TTC549 (cell line): Measurements from ENCODE around the gene DNAH7.
"Not testable (repeated sequence)": the region's sequence is repeated elsewhere in the genome, so short reads cannot be mapped to it uniquely, and the experiment has no call there.

Experiments
- FAIRE-seq: peaks from 2 replicates; lab custom pipeline; 2012; peaks lifted over from hg19 to GRCh38; lab: Jason Lieb, UNC

DNAH7 gene

DNA sequence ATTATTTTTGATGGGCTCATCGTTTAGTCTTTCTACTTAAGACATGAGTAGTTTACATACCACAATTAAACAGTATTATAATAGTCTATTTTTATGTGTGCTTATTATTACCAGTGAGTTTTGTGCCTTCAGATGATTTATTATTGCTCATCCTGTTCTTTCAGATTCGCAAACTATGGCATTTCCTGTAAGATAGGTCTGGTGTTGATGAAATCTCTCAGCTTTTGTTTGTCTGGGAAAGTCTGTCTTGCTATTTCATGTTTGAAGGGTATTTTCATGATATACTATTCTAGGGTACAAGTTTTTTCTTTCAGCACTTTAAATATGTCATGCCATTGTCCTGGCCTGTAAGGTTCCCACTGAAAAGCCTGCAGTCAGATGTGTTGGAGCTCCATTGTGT lies 101.3 kb downstream of the DNAH7 start:
- no peak for FAIRE-seq

DNA sequence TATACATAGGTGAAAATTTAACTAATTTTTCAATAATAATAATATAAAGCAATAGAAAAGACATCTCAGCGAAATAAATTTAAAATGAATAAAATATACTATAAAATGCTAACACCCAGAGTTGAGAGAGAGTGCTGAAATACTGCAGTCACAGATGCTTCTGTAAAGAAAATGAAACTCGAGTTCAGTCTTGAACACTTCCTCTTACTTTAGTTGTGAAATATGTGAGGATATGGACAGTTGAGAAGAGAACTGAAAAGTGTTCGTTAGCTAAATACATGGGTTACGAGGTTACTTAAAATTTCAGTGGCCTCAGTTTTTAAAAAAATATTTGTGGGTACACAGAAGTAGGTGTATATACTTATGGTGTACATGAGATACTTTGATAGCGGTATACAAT lies 106.8 kb downstream of the DNAH7 start:
- no peak for FAIRE-seq

DNA sequence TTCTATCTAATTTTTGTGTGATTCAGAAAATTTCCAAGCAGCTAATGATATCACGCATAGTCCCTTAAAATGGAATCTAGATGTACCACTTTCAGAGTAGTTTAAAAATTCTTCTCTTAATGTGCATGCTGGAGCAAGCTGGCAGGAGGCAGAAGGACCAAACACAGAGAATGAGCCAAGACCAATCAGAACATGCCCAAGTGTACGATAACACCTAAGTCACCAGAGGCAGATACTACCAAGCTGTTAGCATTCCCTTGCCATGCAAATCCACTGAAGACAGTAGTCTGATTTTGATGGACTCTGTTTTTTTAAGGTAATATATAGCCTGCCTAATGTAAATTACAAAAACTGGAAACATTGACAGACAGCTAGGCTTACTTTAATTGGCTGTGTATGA lies 109.3 kb downstream of the DNAH7 start:
- no peak for FAIRE-seq

DNA sequence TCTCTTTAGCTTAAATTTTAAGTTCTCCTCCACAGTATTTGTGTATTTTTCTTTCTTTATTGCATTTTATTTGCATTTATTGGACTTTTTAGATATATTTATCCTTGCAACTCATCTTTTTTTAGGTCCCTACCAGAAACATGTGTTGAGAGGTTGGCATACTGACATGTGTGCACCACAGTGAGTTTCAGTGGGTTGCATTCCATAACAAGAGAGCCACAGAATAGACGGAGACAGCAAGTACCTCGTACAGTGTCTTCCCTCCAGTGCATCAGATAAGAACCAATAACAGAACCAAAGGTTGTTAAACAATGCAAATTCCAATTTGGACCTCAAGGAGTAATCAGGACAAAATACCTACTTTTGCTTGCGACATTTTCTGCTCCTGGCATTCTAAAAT lies 111.9 kb downstream of the DNAH7 start:
- no peak for FAIRE-seq

DNA sequence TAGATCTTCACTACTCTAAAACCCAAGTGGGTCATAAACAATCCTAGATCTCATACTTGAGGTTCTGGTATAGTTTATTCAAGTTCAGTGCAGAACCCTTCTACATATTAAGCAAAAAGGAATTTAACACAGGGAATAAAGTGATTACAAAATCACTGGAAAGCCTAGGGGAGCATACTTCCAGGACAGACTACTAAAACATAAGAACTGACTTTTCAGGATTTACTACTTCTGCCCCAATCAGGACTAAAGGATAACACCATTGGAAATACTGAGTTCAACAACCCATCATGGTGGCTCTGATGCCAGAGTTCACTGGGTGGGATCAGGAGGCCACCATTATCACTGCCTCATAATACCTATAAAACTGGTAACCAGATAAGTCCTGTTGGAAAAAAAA lies 123.6 kb downstream of the DNAH7 start:
- no peak for FAIRE-seq

DNA sequence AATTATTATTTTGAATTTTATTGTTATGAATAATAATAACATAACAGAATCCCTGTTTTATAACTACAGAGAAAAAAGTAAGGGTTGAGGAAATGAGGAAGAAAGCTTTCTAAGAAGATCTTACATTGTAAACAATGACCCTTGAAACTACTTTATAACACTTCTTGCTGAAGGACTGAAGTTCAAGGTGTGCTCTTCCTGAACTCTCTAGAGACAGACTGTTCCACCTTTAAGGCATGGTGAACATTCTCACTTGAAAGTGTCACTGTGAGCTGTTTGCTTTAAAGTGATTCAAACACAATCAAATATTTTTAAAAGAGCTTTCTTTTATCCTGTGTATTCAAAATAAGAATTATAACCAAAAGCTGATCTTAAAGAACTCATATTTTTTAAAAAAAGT lies 131.5 kb downstream of the DNAH7 start:
- no peak for FAIRE-seq

DNA sequence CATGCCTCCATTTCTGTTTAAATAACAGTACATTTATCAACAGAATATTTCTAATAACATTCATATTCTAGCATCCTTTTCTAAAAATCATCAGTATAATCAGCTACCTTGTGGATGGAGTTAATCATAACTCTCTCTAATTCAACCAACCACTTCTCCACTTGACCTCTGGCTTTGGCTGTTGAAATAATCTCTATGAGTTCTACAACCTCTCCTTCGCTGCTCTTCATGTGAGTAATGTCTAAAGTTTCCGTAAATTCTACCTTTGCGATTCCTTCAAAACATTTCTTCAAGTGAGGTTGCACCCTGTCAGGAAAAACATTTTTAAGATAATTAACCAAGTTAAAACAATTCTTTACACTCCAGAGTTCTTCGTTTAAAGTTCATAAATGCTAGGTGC lies 134.2 kb downstream of the DNAH7 start:
- no peak for FAIRE-seq

DNA sequence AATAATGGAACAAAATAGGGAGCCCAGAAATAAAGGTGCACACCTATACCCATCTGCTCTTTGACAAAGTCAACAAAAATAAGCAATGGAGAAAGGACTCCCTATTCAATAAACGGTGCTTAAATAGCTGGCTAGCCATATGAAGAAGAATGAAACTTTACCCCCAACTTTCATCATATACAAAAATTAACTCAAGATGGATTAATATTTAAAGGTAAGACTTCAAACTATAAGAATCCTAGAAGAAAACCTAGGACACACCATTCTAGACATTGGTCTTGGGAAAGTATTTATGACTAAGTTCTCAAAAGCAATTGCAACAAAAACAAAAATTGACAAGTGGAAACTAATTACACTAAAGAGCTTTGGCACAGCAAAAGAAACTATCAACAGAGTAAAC lies 139.1 kb downstream of the DNAH7 start:
- no peak for FAIRE-seq

DNA sequence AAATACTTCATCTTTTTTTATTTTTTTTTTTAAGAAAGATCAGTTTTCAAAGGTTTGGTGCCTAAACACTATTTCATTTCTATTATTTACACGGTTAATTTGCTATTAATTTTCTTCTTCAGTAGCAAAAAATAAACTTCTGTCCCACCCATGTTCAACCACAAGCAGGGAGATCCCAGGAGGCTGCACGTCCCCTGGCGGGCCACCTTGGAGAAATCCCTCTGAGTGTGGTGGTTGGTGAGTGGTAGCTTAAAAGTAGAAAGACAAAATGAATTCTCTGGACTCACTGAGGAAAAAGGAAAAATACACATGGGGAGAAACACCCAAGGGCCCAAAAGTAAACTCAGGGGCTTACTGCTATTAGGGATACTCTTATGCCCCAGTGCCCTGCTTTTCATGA lies 143.5 kb downstream of the DNAH7 start:
- FAIRE-seq = no peak

DNA sequence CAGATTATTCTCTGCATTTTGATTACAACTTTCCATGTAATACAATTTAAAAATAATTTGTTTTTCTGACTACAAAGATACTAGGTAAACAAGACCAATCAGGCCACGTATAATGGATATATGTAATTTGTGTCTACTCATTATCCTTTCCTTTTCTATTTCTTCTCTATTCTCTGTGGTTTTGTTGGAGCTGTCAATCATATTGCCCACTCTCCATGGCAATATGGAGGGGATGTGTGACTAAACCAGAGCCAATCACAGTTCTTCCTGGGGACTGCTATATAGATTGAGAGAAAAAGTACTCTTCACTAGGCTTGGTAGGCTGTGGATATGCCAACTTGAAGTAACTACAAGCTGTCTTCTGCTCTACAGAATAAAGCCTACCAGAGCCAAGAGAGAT lies 144.7 kb downstream of the DNAH7 start:
- FAIRE-seq = no peak

DNA sequence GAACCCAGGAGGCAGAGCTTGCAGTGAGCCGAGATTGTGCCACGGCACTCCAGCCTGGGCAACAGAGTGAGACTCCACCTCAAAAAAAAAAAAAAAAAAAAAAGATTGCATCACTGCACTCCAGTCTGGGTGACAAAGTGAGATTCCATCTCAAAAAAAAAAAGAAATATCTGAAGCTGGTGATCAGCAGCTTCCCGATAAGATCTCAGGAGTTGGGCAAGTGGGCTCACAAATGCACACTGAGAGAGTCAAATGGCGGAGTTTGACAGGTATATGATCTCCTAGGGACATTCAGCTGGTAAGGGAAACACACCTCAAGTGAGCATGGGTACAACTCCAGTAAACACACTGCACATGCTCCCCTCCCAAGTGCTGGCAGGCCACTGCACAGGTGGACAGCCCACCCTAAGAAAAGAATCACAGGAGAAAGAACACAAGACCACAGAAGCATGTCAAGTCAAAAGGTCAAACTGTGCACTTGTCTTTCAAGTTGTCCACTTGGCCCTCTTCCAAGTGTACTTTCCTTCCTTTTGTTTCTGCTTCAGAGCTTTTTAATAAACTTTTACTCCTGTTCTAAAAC lies 151.5 kb downstream of the DNAH7 start:
- FAIRE-seq = not testable (repeated sequence)

DNA sequence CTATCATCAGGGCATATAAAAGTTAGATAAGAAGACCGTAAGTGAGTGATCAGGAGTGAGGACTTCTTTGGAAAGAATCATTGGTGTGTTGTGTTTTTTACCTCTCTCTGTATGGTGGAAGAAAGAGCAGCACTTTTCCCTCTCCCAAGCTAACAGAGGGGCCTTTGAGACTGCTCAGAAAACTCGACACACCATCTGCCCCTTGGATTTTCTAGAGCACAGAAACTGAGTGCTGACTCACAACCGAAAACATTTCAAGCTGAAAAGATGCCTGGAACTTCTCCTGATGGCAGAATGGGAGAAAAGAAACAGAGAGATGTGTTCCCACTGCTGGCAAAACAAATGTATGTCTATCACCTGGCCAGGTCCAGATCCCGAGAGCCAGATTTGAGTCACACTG lies 156.6 kb downstream of the DNAH7 start:
- no peak for FAIRE-seq

DNA sequence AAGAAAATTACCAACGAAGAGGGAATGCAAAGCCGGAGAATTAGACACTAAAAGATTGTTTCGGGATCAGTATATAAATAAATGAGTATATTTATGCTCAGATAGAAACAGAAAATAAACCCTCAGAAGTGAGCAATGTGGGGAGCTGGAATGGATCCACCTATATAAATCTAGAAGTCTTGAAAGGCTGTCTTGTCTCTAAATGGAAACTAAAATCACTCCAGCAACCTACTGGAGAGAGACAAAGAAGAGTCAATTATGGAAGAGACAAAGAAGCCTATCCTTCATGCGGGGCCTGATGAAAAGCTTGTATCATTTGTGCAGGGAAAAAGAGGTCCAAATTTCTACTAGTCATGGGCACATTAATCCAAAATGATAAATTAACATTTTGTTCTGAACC lies 158.1 kb downstream of the DNAH7 start:
- FAIRE-seq = no peak

DNA sequence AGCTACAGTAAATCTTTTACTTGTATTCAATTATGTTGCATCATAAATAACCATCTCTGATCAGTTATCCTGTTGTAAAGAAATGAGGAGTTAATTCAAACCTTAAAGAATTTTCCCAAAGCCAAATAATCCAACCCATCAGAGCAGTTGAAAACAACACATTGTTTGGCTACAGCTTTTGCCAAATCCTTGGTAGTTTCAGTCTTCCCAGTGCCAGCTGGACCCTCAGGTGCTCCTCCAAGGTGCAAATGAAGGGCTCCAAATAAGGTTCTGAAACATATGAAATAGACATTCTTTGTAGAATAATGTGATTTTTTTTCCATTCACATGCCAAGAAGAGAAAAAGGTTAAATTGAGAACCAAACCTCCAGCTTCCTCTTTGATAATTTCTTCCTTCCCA lies 158.7 kb downstream of the DNAH7 start:
- no peak for FAIRE-seq

DNA sequence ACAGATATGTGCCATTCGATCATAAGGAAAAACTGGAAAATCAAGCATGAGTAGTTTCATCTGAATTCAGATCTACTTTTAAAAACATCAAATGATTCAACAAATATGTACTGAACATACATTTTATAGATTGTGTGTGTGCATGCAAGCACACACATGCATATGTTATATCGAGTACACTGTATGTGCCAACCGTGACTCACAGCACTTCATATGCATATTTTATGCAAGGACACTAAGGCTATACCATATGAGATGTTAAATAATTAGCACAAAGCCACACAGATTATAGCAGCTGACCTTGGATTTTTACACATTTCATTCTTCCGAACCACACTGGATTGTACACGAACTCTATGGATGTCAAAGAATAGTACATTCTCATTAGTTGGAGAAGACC lies 161.2 kb downstream of the DNAH7 start:
- no peak for FAIRE-seq

DNA sequence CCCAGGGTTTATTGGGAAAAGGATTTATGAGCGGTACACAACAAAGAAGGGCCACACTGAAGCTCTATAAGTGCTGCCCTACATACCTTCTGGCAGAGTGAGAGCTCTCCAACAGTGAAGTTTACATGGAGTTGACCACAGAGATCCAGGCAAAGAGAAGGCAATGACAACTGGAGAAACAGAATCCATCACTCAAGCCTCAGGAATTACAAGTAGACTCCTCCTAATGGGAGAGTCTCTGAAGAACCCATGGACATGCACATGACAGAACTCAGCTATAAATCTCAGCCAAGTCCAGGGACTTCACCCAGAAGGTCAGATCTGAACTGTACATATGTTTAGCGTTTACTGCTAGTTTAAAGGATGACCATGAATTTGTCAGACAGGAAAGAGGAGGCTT lies 164.7 kb downstream of the DNAH7 start:
- FAIRE-seq = no peak

DNA sequence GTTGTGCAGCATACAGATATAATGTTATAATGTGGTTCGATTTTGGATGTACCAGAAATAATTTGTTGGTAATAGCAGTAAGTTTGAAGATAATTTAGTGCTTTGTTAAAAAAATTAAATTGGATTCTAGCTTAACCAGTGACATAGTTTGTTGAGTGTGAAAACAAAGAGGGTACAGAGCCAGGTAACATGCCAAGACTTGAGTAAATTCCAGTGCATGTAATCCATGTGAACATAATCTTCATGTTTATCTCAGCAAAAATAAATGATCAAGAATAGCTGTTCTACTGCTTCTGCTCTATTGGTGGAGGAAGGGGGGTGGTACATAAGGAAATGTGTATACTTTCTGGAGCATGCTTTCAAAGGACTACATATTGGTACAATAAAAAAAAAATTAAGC lies 165.8 kb downstream of the DNAH7 start:
- FAIRE-seq = no peak

DNA sequence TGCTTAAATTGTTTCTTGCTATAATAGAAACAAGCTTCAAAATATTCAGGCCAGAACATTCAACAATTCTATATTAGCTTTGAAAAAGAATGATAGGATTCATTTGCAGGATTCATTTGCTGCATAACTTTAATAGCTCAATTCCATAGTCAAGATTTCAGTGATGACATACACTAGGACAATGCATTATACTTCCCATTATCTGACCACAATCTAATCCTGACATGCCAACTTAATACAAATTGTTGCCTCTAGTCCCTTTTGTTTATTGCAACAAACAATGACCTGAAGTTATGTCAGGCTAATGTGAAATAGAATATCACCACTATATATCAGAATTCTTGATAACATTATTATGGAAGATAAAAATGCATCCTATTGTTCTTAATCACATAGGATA lies 169.4 kb downstream of the DNAH7 start:
- no peak for FAIRE-seq

DNA sequence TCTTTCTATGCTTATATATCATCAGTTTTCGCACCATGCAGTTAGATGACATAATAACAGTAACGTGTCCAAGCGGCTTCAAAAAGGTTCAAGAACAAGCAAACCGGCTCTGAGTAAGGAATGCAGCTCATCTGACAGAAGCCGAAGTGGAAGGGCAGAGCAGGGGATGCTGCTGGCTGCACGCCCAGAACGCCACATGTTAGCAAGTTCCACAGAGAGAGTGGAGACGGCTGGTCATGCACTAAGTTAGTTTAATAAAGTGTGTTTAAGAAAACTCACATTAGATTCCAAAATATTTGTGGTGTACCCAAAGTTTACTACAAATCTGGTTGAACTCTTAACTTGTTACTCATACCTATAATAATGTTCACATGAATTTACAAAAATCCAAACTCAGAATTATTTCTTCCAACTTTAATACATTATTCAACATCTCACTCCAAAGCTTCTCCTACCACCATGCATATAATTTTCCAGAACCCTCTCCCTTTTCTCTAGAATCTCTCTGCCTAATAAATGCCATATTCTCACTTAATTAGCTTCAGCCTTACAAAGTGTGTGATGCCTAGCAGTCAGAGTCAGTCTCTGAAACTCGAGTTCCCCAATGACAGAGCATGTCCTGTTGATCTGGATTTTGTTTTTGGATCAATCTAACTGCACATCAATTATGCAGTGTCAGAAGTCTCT lies 170.0 kb downstream of the DNAH7 start:
- FAIRE-seq = no peak

DNA sequence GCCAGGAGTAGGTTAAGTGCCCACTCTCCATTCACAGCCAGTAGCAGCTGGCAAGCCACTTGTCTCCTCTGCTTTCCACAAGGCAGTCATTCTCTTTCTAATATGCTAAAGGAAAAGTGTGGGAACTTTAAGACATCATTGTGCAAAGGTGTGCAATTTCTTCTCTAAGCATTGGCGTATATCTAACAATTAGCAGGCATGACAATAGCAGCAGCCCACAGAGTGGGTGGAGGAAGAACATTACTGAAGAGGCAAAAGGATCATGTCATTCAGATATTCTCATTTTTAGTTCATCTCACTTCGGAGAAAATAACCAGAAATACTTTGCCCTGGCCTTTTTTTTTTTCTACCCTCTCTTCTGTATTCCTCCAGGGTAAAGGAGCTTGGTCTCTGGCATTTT lies 177.6 kb downstream of the DNAH7 start:
- FAIRE-seq = no peak

DNA sequence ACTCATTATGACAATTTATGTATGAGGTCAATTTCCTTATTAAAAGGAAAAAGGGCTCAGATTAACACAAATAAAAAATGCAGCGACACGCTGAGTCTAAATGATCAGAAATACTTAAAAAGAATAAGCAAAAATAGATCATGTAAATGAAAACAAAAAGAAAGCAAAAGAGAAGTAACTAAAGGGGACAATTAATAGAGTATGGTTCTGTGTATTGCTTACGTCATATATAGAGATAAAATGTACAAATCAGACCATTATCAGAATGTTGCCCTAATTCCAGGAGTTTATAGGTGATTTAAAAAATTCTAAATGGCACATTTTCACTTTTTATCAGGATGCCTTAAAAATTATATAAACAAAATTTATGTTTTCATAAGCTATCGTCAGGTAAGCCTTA lies 189.5 kb downstream of the DNAH7 start:
- no peak for FAIRE-seq

DNA sequence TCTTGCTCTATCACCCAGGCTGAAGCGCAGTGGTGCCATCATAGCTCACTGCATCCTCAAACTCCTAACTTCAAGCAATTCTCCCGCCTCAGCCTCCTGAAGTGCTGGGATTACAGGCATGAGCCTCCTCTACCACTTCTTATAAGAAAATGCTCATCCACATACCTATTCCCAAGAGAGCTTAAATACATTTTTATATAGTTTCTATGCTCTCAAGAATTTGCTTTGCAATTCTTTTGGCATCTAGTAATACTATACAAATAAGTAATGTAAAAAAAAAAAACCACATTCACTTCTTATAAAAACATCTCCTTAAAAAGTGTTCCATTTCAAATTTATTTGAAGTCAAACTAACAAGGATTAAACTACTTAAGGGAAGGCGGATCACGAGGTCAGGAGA lies 197.3 kb downstream of the DNAH7 start:
- no peak for FAIRE-seq

DNA sequence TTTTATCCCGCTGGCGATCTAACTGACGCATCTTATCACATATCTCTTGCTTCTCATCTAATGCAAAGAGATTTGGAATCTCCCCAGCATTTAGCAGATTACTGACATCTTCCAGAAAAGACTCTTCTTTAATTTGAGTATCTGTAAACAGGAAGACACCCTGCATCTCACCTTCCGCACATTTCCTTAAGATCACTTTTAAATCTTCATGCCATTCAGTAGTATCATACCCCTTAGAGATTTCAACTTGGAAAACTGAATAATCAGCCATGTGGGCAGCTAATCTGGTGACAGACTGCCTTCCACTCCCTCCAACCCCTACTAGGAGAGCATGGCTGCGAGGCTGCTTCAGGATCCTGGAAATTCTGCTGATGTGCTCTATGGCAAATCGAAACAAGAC lies 204.3 kb downstream of the DNAH7 start:
- FAIRE-seq = no peak

DNA sequence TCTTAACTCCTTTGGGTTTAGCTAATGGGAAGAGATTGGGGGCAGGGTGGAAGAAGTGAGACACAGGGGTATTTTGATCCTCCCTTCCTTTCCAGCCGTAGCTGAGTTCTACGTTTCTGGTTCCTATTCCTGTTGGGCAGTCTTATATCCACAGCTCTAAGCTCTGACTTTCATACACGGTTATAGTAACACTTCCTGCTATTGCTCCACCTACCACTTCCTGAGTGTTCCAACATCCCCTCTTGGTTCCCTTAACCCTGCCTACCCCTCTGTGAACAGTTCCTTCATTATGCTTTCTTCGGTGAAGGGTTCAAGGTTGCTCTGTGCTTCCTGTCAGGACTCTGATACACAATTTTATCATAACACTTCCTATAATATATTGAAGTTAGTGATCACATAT lies 205.1 kb downstream of the DNAH7 start:
- no peak for FAIRE-seq

DNA sequence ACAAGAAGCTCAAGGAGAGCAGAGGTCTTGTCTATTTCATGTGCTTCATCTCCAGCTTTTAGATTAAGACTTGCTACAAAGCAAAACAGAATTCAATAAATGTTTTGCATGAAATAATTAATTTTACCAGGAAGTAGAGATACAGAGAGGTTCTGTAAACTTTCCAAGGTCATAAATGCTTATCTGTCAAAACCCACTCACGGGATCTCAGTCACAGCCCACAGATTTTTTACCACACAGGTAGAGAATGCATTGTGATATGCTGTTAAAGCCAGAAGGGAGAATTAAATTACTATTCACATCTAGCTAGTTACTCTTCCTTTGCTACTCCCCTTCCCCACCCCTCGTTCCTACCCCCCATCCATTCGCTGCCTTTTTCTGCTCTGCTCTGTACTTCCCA lies 205.5 kb downstream of the DNAH7 start:
- no peak for FAIRE-seq
